HepG2 (cell line): ENCODE data around the gene DCP2. TPM values are rescaled to one million over a fixed set of nuclear protein-coding genes. Genes with fewer than 3 reads are reported as not detected.
A peak's percentile ranks its signal among the peaks of the same experiment; 100 is the strongest.

Source experiments
- CEBPZ ChIP-seq: IDR thresholded peaks from 2 replicates; pipeline ENCODE4 v1.6.1; 2012; ENCODE audit warnings: low read length, improper control_type of control experiment
- E2F1 ChIP-seq: sonication (generic); formaldehyde crosslinking; IDR thresholded peaks from 2 replicates; pipeline ENCODE4 v1.5.0; 2020; ENCODE audit warnings: missing genetic modification reagents
- FOXA1 ChIP-seq, 2 experiments: fragments of 450-650 bp in 1 of 2; sonication (generic) in 1 of 2; formaldehyde crosslinking in 1 of 2; IDR thresholded peaks; 2 replicates each; pipeline versions ENCODE4 v1.4.0 to v1.6.1; 2016 to 2020; ENCODE audit warnings: missing genetic modification reagents in 1 of 2
- HOXA9 ChIP-seq: sonication (generic); formaldehyde crosslinking; IDR thresholded peaks from 2 replicates; pipeline ENCODE4 v1.8.1; 2022; ENCODE audit warnings: missing genetic modification reagents, mild to moderate bottlenecking, moderate library complexity, borderline replicate concordance
- IRX3 ChIP-seq: sonication (generic); formaldehyde crosslinking; IDR thresholded peaks from 2 replicates; pipeline ENCODE4 v1.8.1; 2023; ENCODE audit warnings: mild to moderate bottlenecking, low read depth, missing genetic modification reagents, borderline replicate concordance
- JARID2 ChIP-seq: sonication (generic); formaldehyde crosslinking; IDR thresholded peaks from 2 replicates; pipeline ENCODE4 v1.8.1; 2023; ENCODE audit warnings: missing genetic modification reagents, inconsistent platforms; ENCODE audit not compliant: insufficient replicate concordance
- NBN ChIP-seq: fragments of 450-650 bp; conservative IDR thresholded peaks from 2 replicates; pipeline ENCODE4 v1.6.1; 2017
- RBM22 ChIP-seq: fragments of 200-400 bp; formaldehyde crosslinking; optimal IDR thresholded peaks from 2 replicates; pipeline ENCODE3; 2017; ENCODE audit warnings: mild to moderate bottlenecking, low read length, moderate library complexity
- SMAD9 ChIP-seq: sonication (generic); formaldehyde crosslinking; IDR thresholded peaks from 2 replicates; pipeline ENCODE4 v1.5.1; 2020; ENCODE audit warnings: mild to moderate bottlenecking, missing genetic modification reagents
- THAP9 ChIP-seq: sonication (generic); formaldehyde crosslinking; IDR thresholded peaks from 2 replicates; pipeline ENCODE4; 2020; ENCODE audit warnings: missing genetic modification reagents, mild to moderate bottlenecking, borderline replicate concordance
- ZBTB43 ChIP-seq: sonication (generic); formaldehyde crosslinking; conservative IDR thresholded peaks from 2 replicates; pipeline ENCODE4 v1.4.0; 2020; ENCODE audit warnings: missing genetic modification reagents
- ZNF17 ChIP-seq: sonication (generic); formaldehyde crosslinking; IDR thresholded peaks from 2 replicates; pipeline ENCODE4 v1.5.0; 2020; ENCODE audit warnings: mild to moderate bottlenecking, missing genetic modification reagents
- ZNF207 ChIP-seq: fragments of 450-650 bp; IDR thresholded peaks from 2 replicates; pipeline ENCODE4 v1.6.1; 2016; ENCODE audit warnings: antibody characterized with exemption, borderline replicate concordance
- ZNF576 ChIP-seq: sonication (generic); formaldehyde crosslinking; IDR thresholded peaks from 2 replicates; pipeline ENCODE4 v1.4.0; 2020; ENCODE audit warnings: mild to moderate bottlenecking, missing genetic modification reagents
- polyA plus RNA-seq, 8 experiments: library from polyadenylated mRNA; depleted of rRNA in 3 of 8; stranded (reverse) in 7 of 8; unstranded in 1 of 8; fragments of >200 nt; fragmentation: Illumina TruSeq in 4 of 8; extraction: Trizol in 4 of 8; gene quantifications; 2 replicates each; pipeline versions ENCODE4 v1.2.1 to v1.2.3, GENCODE V29; 2011 to 2016; ENCODE audit warnings: low read depth in 4 of 8, missing spikeins in 1 of 8, mixed read lengths in 1 of 8; ENCODE audit not compliant: insufficient read depth in 1 of 8
- total RNA-seq, 5 experiments: library from RNA; depleted of rRNA; stranded (reverse); fragments of >200 nt; fragmentation: Illumina TruSeq; extraction: Trizol; gene quantifications; 2 replicates each; pipeline ENCODE4 v1.2.3, GENCODE V29; 2016; ENCODE audit warnings: low read depth in 1 of 5
- TF ChIP-seq, protein P1 (sequence below): IDR thresholded peaks from 2 replicates; pipeline ENCODE4 v1.6.1; 2016; ENCODE audit warnings: missing compliant biosample characterization, missing genetic modification reagents, borderline replicate concordance

DCP2 gene
- total and polyA plus RNA-seq, 2 of the 13 experiments (the other 11 are each of a cell fraction or from before 2014, with no cell fraction given), result 16.2 to 63.4 TPM

- TF ChIP-seq E2F1 (peak; percentile 97), SMAD9 (CRISPR knock-in tag) (no peak), CEBPZ (no peak), RBM22 (no peak), ZNF17 (CRISPR knock-in tag) (no peak), ZNF576 (CRISPR knock-in tag) (no peak), THAP9 (CRISPR knock-in tag) (peak; percentile 69; the same call in 1 of the 2 replicates), NBN (no peak), HOXA9 (CRISPR knock-in tag) (peak; percentile 60; the same call in 1 of the 2 replicates), FOXA1 (IDR thresholded peaks at IDR 0.05) (no peak), FOXA1 (CRISPR knock-in tag; IDR thresholded peaks at IDR 0.05) (no peak), JARID2 (CRISPR knock-in tag) (no peak), ZBTB43 (CRISPR knock-in tag) (0 out of 2 replicates have a peak, but pooled peaks have one; percentile 40), ZNF207 (no peak), IRX3 (CRISPR knock-in tag) (no peak)
- TF ChIP-seq, protein P1, sequence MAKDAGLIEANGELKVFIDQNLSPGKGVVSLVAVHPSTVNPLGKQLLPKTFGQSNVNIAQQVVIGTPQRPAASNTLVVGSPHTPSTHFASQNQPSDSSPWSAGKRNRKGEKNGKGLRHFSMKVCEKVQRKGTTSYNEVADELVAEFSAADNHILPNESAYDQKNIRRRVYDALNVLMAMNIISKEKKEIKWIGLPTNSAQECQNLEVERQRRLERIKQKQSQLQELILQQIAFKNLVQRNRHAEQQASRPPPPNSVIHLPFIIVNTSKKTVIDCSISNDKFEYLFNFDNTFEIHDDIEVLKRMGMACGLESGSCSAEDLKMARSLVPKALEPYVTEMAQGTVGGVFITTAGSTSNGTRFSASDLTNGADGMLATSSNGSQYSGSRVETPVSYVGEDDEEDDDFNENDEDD (CRISPR knock-in tag), result peak; percentile 99
Measured at GRCh38 chr5:112976432-112977309, at the start of gene DCP2 (continued).
